H9 (cell line): ENCODE results near the gene CEACAM6. TPM values are rescaled to one million over a fixed set of nuclear protein-coding genes. Genes with fewer than 3 reads are reported as not detected.

Experiments
- DNase-seq: peaks from one replicate; pipeline ENCODE4 v3.0.0-alpha.2; 2017
- H2AFZ ChIP-seq: one replicate; pipeline ENCODE4 v1.6.1; 2013; ENCODE audit warnings: mild to moderate bottlenecking, low read length, control low read depth, moderate library complexity
- H2AK5ac ChIP-seq: 2 replicates; pipeline ENCODE4 v1.6.1; 2013; ENCODE audit warnings: low read length, control low read depth, mixed read lengths; ENCODE audit not compliant: insufficient read length
- H2BK120ac ChIP-seq: one replicate; pipeline ENCODE4 v1.6.1; 2013; ENCODE audit warnings: low read depth, mild to moderate bottlenecking, low read length, control low read depth, inconsistent platforms; ENCODE audit not compliant: poor library complexity, severe bottlenecking
- H2BK12ac ChIP-seq: 2 replicates; pipeline ENCODE4 v1.6.1; 2013; ENCODE audit warnings: low read length, control low read depth, mixed read lengths, low read depth; ENCODE audit not compliant: insufficient read length
- H2BK15ac ChIP-seq: 2 replicates; pipeline ENCODE4 v1.6.1; 2013; ENCODE audit warnings: low read depth, low read length, control low read depth
- H2BK20ac ChIP-seq: one replicate; pipeline ENCODE4 v1.6.1; 2013; ENCODE audit warnings: low read depth, mild to moderate bottlenecking, low read length, control low read depth, inconsistent platforms; ENCODE audit not compliant: poor library complexity, severe bottlenecking
- H2BK5ac ChIP-seq: 2 replicates; pipeline ENCODE4 v1.6.1; 2013; ENCODE audit warnings: low read length, control low read depth, mixed read lengths; ENCODE audit not compliant: insufficient read length
- H3K14ac ChIP-seq: 2 replicates; pipeline ENCODE4 v1.6.1; 2013; ENCODE audit warnings: low read length, control low read depth; ENCODE audit not compliant: insufficient read depth
- H3K18ac ChIP-seq: 2 replicates; pipeline ENCODE4 v1.6.1; 2013; ENCODE audit warnings: low read depth, mild to moderate bottlenecking, mixed read lengths, low read length, control low read depth; ENCODE audit not compliant: insufficient read length
- H3K23ac ChIP-seq: 2 replicates; pipeline ENCODE4 v1.6.1; 2013; ENCODE audit warnings: low read length, control low read depth, mixed read lengths, low read depth; ENCODE audit not compliant: insufficient read length
- H3K23me2 ChIP-seq: 2 replicates; pipeline ENCODE4 v1.6.1; 2013; ENCODE audit warnings: low read depth, mild to moderate bottlenecking, mixed read lengths, low read length, control low read depth; ENCODE audit not compliant: insufficient read length, poor library complexity, severe bottlenecking
- H3K27ac ChIP-seq: 2 replicates; pipeline ENCODE4 v1.5.1; 2013; ENCODE audit warnings: low read length, control low read depth, mixed read lengths, low read depth; ENCODE audit not compliant: insufficient read length
- H3K27me3 ChIP-seq: 2 replicates; pipeline ENCODE4 v1.6.1; 2013; ENCODE audit warnings: low read length, control low read depth, inconsistent platforms; ENCODE audit not compliant: insufficient read depth
- H3K4ac ChIP-seq: 2 replicates; pipeline ENCODE4 v1.6.1; 2013; ENCODE audit warnings: low read depth, mild to moderate bottlenecking, control low read depth, inconsistent platforms, low read length, moderate library complexity
- H3K4me1 ChIP-seq: 2 replicates; pipeline ENCODE4 v1.6.1; 2013; ENCODE audit warnings: low read length, control low read depth, inconsistent platforms; ENCODE audit not compliant: insufficient read depth
- H3K4me2 ChIP-seq: 2 replicates; pipeline ENCODE4 v1.6.1; 2013; ENCODE audit warnings: low read length, control low read depth, mixed read lengths; ENCODE audit not compliant: insufficient read length, insufficient read depth
- H3K56ac ChIP-seq: 2 replicates; pipeline ENCODE4 v1.6.1; 2013; ENCODE audit warnings: low read depth, mild to moderate bottlenecking, mixed read lengths, low read length, control low read depth; ENCODE audit not compliant: insufficient read length
- H3K79me1 ChIP-seq: 2 replicates; pipeline ENCODE4 v1.6.1; 2013; ENCODE audit warnings: low read depth, mild to moderate bottlenecking, moderate library complexity, low read length, control low read depth, inconsistent platforms; ENCODE audit not compliant: insufficient read depth, poor library complexity, severe bottlenecking
- H3K79me2 ChIP-seq: 2 replicates; pipeline ENCODE4 v1.6.1; 2013; ENCODE audit warnings: low read length, control low read depth, inconsistent platforms; ENCODE audit not compliant: insufficient read depth
- H3K9ac ChIP-seq: 2 replicates; pipeline ENCODE4 v1.6.1; 2013; ENCODE audit warnings: low read length, control low read depth, mixed read lengths; ENCODE audit not compliant: insufficient read length; ENCODE audit errors: extremely low read depth
- H3K9me3 ChIP-seq: one replicate; pipeline ENCODE4 v1.6.1; 2013; ENCODE audit warnings: low read depth, low read length, inconsistent platforms; ENCODE audit not compliant: control insufficient read depth
- H3T11ph ChIP-seq: one replicate; pipeline ENCODE4 v1.6.1; 2013; ENCODE audit warnings: mild to moderate bottlenecking, low read length, control low read depth, inconsistent platforms
- H4K20me1 ChIP-seq: one replicate; pipeline ENCODE4 v1.6.1; 2013; ENCODE audit not compliant: control insufficient read depth, insufficient read length, insufficient read depth
- H4K5ac ChIP-seq: 2 replicates; pipeline ENCODE4 v1.6.1; 2013; ENCODE audit warnings: low read depth, mild to moderate bottlenecking, mixed read lengths, low read length, control low read depth; ENCODE audit not compliant: insufficient read length
- H4K8ac ChIP-seq: replicated peaks from 2 replicates; pipeline ENCODE4 v1.6.1; 2013; ENCODE audit warnings: low read length, control low read depth, mixed read lengths, low read depth; ENCODE audit not compliant: insufficient read length
- H4K91ac ChIP-seq: 2 replicates; pipeline ENCODE4 v1.6.1; 2013; ENCODE audit warnings: low read depth, mild to moderate bottlenecking, moderate library complexity, mixed read lengths, low read length, control low read depth; ENCODE audit not compliant: insufficient read length
- H3K27ac Mint-ChIP-seq, 3 experiments: 2 replicates in 2 of 3; 3 replicates in 1 of 3; pipeline ENCODE4 v1.8.0; 2020 to 2021; ENCODE audit warnings: mixed read lengths in 3 of 3, mild to moderate bottlenecking in 1 of 3, moderate library complexity in 1 of 3
- H3K27me3 Mint-ChIP-seq: 2 replicates; pipeline ENCODE4 v1.8.0; 2021; ENCODE audit warnings: low read depth, mild to moderate bottlenecking, moderate library complexity, mixed read lengths
- H3K36me3 Mint-ChIP-seq, 3 experiments: 2 replicates in 2 of 3; 3 replicates in 1 of 3; pipeline ENCODE4 v1.8.0; 2020 to 2021; ENCODE audit warnings: low read depth in 3 of 3, mixed read lengths in 3 of 3; ENCODE audit not compliant: insufficient read depth in 1 of 3
- H3K4me1 Mint-ChIP-seq, 2 experiments: 2 replicates each; pipeline ENCODE4 v1.8.0; 2020; ENCODE audit warnings: mixed read lengths in 2 of 2
- H3K4me3 Mint-ChIP-seq, 2 experiments: 2 replicates in 1 of 2; 3 replicates in 1 of 2; pipeline ENCODE4 v1.8.0; 2020 to 2021; ENCODE audit warnings: mild to moderate bottlenecking in 2 of 2, mixed read lengths in 2 of 2, moderate library complexity in 1 of 2
- H3K9me3 Mint-ChIP-seq, 2 experiments: 2 replicates in 1 of 2; 3 replicates in 1 of 2; pipeline ENCODE4 v1.8.0; 2020; ENCODE audit warnings: mild to moderate bottlenecking in 2 of 2, mixed read lengths in 2 of 2, moderate library complexity in 1 of 2
- WGBS: extraction: QIAGEN DNeasy Blood & Tissue Kit; methylation state at CpG from one replicate; pipeline ENCODE4 v1.1.7; 2013; ENCODE audit warnings: missing lambda C conversion rate, low lambda C conversion rate, mixed read lengths; ENCODE audit not compliant: insufficient read length; ENCODE audit errors: extremely low coverage; 5-methylcytosine and 5-hydroxymethylcytosine counted together
- total RNA-seq: library from RNA; stranded (reverse); gene quantifications from 2 replicates; pipeline ENCODE4 v1.2.1, GENCODE V29; 2021
- TF ChIP-seq, protein P1 (sequence below): fragments of 200-600 bp; sonication (generic); conservative IDR thresholded peaks from 3 replicates; pipeline ENCODE4 v1.8.0; 2021; ENCODE audit warnings: antibody characterized with exemption, mild to moderate bottlenecking

Gene CEACAM6
- total RNA-seq, 1 experiment from 2014 or later, result not detected

DNA sequence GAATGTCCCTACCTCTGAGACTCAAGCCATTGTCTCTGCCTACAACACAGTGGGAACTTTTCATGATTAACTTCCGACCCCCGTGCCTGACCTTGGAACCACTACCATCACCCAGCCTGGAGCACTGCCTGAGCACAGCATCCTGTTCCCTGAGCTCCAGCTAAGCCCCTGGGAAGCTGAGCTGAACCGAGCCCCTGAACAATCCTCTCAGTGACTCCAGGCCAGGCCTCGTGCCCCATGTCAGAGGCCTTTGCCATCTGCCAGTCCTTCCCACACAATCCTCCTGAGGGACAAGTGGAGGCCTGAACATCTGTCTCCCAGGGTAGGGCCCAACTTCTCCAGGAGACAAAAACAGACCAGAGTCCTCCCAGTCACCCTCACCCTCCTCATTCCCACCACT, 58.6 kb downstream of the CEACAM6 start:
- no peak overlapping the region for H2BK20ac ChIP-seq
- no peaks in the 10 kb centered on the region for H3K23me2 ChIP-seq
- no peak overlapping the region for H3K27ac ChIP-seq
- H3K36me3 Mint-ChIP-seq, result peaks cover 2 to 33% (median 5%) of the 10 kb centered on the region in 3 experiments; a peak in 4 of 7 replicates
- H3K9me3 Mint-ChIP-seq, result peaks cover 16 to 92% of the 10 kb centered on the region in 2 experiments; a peak in 4 of 5 replicates
- H3K79me2 ChIP-seq, result no peaks in the 10 kb centered on the region
- no peak overlapping the region for H2AK5ac ChIP-seq
- H4K20me1 ChIP-seq, result no peaks in the 10 kb centered on the region
- H3K14ac ChIP-seq, result no peak overlapping the region
- H4K8ac ChIP-seq, result no peak overlapping the region
- H2BK5ac ChIP-seq, result no peak overlapping the region
- no peak overlapping the region for H2AFZ ChIP-seq
- no peak overlapping the region for H3K9ac ChIP-seq
- H3K27me3 ChIP-seq, result no peaks in the 10 kb centered on the region; the same call in 1 of the 2 replicates
- H3K4me1 ChIP-seq, result no peaks in the 10 kb centered on the region
- H2BK12ac ChIP-seq, result no peak overlapping the region
- no peak overlapping the region for H3K27ac Mint-ChIP-seq
- H3K4me3 Mint-ChIP-seq, result no peak overlapping the region
- H3K4me2 ChIP-seq, result no peak overlapping the region
- H3K4me1 Mint-ChIP-seq, result no peaks in the 10 kb centered on the region
- H4K91ac ChIP-seq, result no peak overlapping the region
- H3K18ac ChIP-seq, result no peak overlapping the region
- TF ChIP-seq, protein P1, sequence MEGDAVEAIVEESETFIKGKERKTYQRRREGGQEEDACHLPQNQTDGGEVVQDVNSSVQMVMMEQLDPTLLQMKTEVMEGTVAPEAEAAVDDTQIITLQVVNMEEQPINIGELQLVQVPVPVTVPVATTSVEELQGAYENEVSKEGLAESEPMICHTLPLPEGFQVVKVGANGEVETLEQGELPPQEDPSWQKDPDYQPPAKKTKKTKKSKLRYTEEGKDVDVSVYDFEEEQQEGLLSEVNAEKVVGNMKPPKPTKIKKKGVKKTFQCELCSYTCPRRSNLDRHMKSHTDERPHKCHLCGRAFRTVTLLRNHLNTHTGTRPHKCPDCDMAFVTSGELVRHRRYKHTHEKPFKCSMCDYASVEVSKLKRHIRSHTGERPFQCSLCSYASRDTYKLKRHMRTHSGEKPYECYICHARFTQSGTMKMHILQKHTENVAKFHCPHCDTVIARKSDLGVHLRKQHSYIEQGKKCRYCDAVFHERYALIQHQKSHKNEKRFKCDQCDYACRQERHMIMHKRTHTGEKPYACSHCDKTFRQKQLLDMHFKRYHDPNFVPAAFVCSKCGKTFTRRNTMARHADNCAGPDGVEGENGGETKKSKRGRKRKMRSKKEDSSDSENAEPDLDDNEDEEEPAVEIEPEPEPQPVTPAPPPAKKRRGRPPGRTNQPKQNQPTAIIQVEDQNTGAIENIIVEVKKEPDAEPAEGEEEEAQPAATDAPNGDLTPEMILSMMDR, result no peak
- no CpG with 5 or more reads among the region's 4 CpGs for WGBS
- no peak overlapping the region for H2BK15ac ChIP-seq
- no peak overlapping the region for H2BK120ac ChIP-seq
- DNase-seq, result no peak
- no peak overlapping the region for H3T11ph ChIP-seq
- no peak overlapping the region for H3K4ac ChIP-seq
- no peaks in the 10 kb centered on the region for H3K79me1 ChIP-seq
- no peak overlapping the region for H4K5ac ChIP-seq
- H3K56ac ChIP-seq, result no peak overlapping the region
- no peak overlapping the region for H3K23ac ChIP-seq
- H3K9me3 ChIP-seq, result no peaks in the 10 kb centered on the region
- H3K27me3 Mint-ChIP-seq, result peaks cover 5% of the 10 kb centered on the region; the same call in 1 of the 2 replicates
